RPMI8226 (cell line): ENCODE data around the gene CDH8.
"Not testable (repeated sequence)": the region's sequence is repeated elsewhere in the genome, so short reads cannot be mapped to it uniquely, and the experiment has no call there.

Experiments
- DNase-seq: peaks from one replicate; pipeline ENCODE4 v3.0.0-alpha.2; 2015

Gene CDH8

DNA sequence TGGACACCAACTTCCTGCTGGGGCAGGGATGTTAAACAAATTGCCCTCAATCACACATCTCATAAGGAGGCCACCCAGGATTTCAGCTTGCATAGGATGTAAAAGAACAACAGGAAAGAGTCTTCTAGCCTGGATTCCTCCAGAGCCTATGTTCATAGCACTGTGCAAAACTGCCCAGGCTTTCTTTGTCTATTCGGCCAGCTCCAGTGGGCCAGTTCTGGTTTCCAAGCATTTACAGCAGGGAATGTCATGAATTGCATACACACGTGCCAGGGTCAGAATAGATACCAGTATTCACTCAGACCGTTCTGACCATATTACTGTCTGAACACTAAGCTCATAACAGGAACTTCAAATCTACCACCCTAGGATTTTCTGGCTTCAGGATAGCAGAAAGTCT lies 273.2 kb downstream of the CDH8 start:
- no peak for DNase-seq

DNA sequence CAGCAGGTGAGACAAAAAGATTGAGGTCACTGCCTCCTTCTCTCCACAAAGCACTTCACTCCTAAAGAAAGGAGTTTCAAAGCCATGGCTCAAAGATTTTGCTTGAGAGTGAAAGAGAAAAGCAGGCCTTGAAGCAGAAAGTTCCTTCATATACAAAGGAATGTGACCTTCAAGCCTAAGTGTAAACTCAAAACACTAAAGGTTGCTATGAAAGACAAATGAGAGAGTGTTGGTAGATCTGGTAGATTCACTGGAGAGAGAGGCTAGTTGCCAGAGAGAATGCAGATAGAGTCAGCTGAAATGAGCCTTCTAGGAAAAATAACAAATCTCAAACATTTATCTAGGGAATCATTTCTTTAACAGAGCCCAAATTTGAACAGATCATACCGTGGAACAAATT lies 305.2 kb downstream of the CDH8 start:
- no peak for DNase-seq

DNA sequence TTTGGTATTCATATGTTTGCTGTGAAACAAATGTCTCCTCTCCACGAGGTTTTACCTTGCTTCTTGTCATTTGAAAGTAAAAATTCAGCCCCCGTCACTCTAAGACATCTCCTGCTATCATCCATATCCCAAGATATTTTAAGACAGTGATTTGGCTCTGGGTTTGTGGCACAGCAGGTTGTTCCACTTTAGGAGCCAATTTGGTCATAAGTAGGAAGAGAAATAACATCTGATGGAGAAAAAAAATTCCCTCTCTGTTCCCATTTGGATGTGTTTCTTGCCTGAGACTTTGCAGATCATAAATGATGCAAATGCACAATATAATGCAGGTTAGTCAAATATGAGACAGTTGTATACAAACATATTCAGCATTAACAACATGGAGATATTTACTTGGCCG lies 309.5 kb downstream of the CDH8 start:
- DNase-seq: no peak

DNA sequence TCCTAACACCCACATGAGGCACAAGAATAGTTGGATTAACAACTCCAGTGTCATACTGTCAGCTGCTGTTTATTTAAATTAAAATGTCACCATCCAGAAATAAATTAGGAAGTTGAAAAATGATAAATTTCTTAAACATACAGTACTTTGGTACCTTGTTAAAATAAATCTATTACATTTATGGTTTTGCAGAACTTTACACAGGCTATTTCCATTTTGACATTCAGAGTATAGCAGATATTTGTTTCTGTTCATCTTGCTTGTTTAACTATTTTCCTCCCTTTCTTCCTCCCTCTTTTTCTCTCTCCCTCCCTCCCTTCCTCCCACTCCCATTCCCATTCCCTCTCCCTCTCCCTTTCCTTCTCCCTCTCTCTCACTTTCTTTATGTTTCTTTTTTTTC lies 310.1 kb downstream of the CDH8 start:
- DNase-seq: no peak

DNA sequence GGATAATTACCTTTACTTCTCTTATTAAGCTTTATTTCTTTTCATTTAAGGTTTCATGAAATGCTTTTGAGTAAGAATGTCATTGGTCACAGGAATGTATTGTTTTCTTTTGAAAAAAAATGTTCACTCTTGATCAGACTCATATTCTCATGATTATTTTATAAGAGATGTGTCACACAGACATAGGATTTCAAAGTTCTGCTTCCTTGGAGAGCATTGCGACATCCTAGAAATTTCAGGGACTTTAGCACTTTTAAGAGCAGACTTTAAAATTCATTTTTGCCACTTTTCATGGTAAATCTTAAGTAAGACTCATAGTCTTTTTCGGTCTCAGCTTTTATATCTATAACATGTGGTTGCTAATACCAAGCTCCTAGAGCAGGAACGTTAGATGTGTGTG lies 314.7 kb downstream of the CDH8 start:
- DNase-seq: no peak

DNA sequence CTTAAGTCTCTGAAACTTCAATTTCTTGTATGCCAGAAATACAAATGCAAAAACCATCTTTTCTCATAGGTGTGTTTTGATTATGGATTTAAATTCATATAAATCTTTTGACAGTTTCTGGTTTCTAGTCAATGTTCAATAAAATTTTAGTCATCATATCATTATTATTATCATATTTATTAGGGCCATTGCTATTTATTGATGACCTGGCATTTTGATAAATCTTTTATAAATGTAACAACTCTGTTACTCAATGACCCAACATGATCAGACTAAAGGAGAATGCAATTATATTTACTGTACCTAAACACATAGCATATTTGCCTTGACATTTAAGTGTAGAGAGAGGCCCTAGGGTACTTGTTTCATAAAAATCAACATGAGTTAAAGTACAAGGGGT lies 320.8 kb downstream of the CDH8 start:
- DNase-seq: no peak

DNA sequence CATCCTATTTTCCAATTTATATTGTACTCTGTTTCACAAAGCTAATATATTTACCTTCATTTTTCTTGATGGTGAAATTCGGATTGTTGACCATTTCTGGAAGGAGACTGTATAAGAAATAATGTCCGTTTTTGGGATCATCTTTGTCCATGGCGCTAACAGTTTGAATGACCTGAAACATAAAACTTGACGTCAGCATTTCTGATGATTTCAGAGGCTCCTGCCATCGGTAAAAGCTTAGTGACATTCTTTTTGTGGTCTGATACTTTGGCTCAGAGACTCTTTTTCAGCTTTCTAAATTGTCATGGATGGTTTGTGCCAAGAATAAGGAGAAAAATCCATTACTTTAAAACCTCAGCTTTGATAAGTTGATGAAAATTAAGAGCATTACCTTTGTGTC lies 322.5 kb downstream of the CDH8 start:
- no peak for DNase-seq

DNA sequence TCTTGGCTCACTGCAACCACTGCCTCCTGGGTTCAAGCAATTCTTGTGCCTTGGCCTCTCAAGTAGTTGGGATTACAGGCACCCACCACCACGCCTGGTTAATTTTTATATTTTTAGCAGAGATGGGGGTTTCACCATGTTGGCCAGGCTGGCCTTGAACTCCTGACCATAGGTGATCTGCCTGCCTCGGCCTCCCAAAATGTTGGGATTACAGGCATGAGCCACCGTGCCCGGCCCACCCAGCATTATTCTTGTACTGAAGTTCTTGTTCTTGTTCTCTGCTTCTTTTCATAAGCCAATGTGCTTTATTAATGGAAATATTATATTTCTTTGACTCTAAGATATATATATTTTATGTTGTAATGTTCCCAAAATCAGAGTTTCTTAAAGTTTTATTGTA lies 336.6 kb downstream of the CDH8 start:
- DNase-seq: not testable (repeated sequence)

DNA sequence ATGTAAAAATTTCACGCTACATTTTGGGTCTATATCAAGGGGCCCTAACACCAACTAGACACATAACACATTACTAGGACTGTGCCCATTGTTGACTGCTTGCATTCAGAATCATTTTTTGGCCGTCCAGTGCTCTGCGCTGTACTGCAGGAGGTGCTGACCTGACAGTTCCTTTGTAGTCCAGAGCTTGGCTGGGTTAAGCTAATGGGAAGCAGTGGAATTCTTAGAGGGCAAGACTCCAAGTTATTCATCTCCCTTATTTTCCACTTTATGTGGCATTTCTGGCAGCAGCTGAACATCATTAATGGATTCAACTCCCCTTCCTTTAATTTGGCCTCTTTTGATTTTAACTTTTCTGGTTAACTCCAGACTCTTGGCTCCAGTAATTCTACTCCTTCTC lies 351.7 kb downstream of the CDH8 start:
- no peak for DNase-seq

DNA sequence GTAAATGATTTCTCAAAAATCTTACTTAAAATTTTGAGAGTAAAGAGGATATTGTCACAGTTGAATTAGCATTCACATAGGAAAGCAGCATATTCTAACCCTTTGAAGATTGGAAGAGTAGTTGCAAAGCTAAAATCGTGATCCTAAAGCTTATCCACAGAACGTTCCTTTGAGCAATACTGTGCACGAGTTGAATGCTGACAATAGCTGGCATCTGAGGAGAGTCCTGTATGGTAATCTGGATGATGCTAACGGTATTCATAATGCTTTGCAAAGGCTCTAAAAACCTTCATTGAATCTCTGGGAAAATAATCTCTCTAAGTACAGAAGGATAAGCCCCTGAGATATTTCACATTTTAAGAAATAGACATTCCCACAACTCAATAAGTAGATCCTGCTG lies 354.6 kb downstream of the CDH8 start:
- DNase-seq: no peak

DNA sequence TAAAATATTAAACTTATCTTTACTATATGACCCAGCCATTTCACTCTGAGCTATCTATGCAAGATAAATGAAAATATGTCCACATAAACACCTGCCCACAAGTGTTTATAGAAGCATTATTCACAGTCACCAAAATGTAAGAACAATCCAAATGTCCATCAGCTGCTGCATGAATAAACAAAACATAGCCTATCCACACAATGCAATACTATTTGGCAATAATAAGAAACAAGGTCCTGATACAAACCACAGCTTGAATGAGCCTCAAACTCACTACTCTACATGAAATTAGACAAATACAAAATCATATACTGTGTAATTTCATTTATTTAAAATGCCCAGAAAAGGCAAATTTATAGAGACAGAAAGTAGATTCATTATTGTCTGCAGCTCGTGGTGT lies 355.1 kb downstream of the CDH8 start:
- no peak for DNase-seq

DNA sequence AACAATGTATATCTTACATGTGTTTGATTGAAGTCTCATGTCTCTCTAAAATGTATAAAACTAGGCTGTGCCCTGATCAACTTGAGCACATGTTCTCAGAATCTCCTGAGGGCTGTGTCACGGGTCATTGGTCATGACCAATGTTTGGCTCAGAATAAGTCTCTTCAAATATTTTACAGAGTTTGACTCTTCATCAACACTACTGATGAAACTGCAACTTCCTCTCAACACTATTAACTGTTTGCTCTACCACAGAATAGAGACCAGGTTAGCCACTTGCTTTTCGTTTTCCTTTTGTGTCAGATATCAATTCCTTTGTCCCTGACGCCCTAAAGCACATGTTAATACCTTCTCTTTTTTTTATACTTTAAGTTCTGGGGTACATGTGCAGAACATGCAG lies 358.1 kb downstream of the CDH8 start:
- DNase-seq: no peak

DNA sequence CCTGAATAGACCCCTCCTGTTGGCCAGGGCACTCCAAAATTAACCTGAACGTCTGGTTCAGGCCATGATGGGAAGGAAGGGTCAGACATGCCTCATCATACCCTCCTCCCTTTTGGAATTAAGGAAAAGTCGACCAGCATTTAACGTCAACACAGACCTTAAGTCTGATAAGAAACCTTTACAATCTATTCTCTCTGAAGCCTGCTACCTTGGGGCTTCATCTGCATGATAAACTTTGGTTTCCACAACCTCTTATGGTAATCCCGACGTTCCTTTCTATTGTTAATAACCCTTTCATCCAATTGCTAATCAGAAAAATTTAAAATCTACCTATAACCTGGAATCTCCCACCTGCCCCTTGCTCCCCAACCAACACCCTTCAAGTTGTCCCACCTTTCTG lies 358.5 kb downstream of the CDH8 start:
- DNase-seq: no peak

DNA sequence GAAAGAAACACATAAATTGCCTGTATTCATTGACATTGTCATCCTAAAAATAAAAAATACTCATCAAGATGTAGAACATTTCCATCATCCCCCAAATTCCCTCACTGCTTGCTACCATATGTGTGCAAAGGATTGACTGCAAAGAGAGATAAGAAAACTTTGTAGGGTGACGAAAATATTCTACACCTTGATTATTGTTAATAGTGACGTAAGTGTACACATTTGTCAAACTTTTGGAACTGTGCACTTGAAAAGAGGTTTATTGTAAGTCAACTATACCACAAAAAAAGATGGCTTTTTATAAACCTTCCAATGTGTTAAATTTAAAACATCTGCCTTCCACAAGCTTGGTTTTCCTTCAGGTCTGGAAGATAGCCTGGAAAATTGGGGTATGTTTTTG lies 359.5 kb downstream of the CDH8 start:
- no peak for DNase-seq

DNA sequence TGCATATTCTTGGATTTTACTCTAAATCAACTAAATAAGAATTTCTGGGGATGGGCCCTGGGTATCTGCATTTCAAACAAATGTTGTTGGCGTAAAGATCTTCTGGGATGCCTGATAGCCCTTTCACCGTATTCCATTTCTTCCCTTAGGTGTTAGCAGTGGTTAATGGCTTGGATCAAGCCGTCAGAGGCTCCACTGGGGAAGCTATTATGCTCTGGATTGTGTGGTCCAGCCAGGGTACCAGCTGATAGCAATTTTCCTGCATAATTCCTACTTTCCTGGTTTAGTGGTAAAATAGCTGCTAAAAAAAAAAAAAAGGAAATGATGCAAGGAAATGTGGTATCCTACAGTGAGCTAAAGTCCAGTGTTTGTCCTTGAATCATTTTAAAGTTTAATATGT lies 365.1 kb downstream of the CDH8 start:
- no peak for DNase-seq

DNA sequence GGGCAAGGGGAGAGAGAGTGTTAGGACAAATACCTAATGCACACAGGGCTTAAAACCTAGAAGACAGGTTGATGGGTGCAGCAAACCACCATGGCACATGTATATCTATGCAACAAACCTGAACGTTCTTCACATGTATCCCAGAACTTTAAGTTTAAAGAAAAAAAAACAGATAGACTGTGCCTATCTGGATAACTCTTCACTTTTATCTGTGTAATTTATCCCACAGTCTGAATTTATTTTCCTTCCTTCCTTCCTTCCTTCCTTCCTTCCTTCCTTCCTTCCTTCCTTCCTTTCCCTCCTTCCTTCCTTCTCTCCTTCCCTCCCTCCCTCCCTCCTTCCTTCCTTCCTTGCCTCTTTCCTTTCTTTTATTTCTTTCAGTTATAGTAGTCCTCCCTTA lies 370.7 kb downstream of the CDH8 start:
- no peak for DNase-seq

DNA sequence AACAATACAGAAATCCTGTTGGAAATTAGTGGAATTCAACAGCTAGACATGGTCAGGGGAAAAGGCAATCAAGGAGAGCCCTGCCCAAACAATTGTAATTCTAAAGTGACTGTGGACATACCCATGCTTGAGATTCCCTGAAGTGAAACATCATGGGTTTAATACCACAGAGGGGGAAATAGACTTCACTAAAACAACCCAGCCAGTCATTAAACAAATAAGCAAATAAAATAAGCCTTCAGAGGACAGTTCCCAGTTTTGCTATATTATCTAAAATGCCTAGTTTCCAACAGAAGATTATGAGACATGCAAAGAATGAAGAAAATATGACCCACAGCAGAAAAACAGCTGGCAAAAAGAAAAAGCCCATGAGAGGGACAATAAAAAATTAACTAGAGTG lies 376.3 kb downstream of the CDH8 start:
- no peak for DNase-seq

DNA sequence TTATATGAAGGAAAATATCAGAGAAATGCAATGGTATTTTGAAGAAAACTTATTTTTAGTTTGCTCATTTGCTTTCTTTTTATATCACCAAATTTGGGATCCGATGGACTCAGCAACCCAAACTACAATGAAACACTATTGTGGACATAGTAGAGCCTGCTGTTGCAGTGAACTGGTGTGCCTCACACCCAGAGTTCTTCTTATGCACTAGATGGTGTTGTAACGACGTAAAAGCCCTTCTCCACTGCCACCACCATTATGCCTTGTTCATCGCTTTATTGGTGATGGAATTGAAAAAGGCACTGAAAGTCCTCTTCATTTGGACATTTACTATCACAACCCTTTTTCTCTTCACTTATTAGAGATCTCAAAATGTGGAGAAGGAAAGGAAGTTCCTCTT lies 381.3 kb downstream of the CDH8 start:
- DNase-seq: no peak

DNA sequence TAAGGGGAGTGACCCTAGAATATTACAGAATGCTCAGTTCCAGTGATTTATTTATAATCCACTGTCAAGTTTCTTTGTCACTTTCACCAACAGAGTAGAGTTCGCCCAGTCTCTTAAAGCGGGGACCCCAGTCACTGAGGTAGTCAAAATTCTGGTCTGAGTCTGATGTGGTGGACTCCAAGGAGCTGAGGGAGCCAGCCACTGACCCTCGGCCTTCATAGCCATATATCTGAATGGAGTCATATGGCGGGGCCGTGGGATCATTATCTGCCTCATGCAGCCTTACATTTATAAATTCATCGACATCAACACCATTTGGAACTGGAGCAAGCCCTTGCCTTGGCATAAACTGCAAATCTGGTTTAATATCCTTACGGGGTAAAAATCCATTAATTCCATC lies 382.7 kb downstream of the CDH8 start:
- no peak for DNase-seq

DNA sequence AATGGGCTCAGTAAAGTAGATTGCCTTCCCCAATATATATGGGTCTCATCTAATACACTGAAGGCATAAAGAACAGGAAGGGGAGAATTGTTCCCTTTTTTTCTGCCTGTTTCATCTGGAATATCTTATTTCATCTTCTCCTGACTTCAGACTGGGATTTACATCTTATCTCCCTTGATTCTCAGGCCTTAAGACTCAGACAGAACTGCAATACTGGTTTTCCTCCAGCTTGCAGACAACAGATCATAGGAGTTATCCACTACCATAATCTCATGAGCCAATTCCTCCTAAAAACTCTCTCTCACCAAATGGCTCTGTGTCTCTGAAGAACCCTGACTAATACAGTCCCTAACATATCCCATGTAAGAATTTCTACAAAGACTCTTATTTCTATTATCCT lies 390.7 kb downstream of the CDH8 start:
- no peak for DNase-seq

DNA sequence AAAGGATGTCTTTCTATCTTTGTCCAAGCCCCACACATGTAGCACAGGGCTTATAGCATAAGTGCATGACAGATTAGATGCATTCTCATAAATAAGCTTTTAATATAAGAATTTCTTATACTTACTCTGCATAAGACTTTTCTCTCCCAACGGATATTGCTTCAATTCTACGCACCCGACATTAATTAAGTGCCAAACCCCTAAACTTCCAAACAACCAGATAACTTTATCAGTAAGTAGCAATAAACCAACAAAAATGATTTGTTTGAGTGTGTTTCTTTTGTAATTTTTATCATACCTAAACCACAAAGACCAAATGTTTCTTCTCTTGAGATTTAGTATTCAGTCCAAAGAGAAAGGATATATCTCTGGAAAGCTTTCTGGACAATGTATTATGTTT lies 391.5 kb downstream of the CDH8 start:
- DNase-seq: no peak

DNA sequence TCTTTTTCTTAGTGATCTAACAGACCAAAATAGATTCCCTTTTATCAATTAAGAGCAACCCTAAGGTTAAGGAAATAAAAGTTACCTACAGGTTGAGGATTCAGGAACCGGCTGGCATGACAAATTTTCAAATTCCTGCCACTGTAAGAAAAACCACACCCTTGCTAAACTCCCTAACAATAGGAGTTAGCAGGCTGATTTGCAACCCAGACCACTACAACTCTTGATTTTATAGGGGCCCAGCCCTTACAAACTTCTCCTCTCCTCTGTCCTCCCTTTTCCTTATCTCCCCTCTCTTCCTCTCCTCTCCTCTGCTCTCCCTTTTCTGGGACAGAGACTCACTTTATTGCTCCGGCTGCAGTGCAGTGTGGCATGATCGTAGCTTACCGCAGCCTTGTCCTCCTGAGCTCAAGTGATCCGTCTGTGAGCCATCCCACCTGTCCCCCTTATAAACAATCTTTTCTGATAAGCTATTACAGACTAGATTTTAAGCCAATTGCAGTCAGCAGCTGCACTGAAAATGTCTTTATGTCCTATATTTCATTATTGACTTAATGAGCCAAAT lies 418.9 kb downstream of the CDH8 start:
- DNase-seq: no peak

DNA sequence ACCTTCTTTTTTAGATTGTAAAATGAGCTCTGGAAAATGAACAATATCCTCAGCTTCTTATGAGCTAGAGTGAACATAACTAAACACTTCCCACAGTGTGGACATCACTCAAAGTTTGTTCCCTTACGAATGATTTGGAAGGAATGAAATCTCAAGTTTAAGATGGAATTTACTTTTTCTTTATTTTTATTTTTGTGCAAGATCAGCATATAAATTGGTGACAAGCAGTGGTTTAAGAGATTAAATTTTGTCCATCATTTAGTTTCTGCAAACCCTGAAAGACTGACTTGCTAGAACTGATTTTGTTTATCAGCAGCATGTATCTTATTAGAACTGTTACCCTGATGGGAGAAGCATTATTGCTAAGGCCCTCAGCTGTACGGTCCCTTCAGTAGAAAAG lies 420.1 kb downstream of the CDH8 start:
- DNase-seq: no peak

DNA sequence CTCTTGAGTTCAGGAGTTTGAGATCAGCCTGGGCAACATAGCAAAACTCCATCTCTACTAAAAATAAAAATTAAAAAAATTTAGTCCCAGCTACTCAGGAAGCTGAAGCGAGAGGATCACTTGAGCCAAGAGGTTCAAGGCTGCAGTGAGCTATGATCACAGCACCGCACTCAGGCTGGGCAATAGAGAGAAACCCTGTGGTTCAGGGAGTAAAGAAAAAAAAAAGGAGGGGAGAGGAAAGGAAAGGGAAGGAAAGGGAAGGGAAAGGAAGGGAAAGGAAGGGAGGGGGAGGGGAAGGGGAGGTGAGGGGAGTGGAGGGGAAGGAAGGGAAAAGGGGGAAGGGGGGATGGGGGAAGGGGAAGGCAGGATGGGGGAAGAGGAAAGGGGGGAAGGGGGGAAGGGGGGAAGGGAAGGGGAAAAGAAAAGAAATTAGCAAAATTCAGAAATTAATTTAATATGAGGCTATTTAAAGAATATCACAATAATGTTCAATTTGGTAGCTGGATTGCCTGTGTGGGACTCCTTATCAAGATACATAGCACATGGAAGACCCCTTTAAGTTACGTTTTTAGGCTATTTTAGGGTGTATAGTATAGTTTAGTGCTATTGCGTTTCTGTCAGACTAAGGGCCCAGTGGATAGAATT lies 424.3 kb downstream of the CDH8 start:
- no peak for DNase-seq

DNA sequence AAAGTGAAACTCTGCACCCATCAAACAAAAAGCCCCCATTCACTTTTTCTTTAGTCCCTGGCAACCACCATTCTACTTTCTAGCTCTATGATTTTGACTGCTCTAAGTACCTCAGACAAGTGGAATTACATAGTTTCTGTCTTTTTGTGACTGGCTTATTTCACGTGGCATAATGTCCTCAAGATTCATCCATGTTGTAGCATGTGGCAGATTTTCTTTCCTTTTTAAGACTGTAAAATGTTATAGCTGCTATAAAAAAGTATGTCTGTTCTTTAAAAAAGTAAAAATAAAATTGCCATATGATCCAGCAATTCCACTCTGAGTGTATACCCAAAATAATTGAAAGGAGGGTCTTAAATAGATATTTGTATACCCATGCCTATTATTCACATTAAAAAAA lies 429.7 kb downstream of the CDH8 start:
- DNase-seq: no peak
